ENCODE measurements around the gene IL3RA. TPM values are rescaled to one million over a fixed set of nuclear protein-coding genes. Genes with fewer than 3 reads are reported as not detected.
"Not testable (repeated sequence)": the region's sequence is repeated elsewhere in the genome, so short reads cannot be mapped to it uniquely, and the experiment has no call there.

IL3RA gene
- total RNA-seq, 1 experiment from 2014 or later: 0.49 TPM

- Histone ChIP-seq H3K4me1 (ENCODE audit: insufficient read depth, low read length, poor library complexity, severe bottlenecking) (no peaks in the 10 kb centered on the region), H3K4me3 (ENCODE audit: low read depth, low read length, poor library complexity, severe bottlenecking) (no peak overlapping the region), H3K27me3 (replicated peaks; ENCODE audit: insufficient read depth, low read depth, low read length, poor library complexity) (no peaks in the 10 kb centered on the region), H3K36me3 (ENCODE audit: insufficient read depth, low read length, poor library complexity, severe bottlenecking) (no peaks in the 10 kb centered on the region), H3K27ac (ENCODE audit: low read depth, low read length, poor library complexity, severe bottlenecking) (no peak overlapping the region), H3K9me3 (ENCODE audit: low read depth, low read length, poor library complexity, severe bottlenecking) (peaks cover 11% of the 10 kb centered on the region)
- ChIA-PET POLR2A (ENCODE audit: low non-redundant PET) (no interaction called here), CTCF (no interaction called here)
- intact Hi-C loops (cut with micrococcal nuclease; ENCODE audit: unreplicated experiment): no loop called here
- TF ChIP-seq EZH2 (IDR thresholded peaks at IDR 0.05; ENCODE audit: borderline replicate concordance, low read depth, low read length, poor library complexity, severe bottlenecking): no peak
- TF ChIP-seq CTCF (conservative IDR thresholded peaks at IDR 0.05; ENCODE audit: low read depth, low read length): no peak
- DNase-seq (ENCODE audit: low spot score): no peak
- BruUV-seq (replicated peaks): no TSS peak
Measured at GRCh38 chrX:1307626-1308340, 28.8 kb upstream of the IL3RA start.

- TF ChIP-seq EZH2 (IDR thresholded peaks at IDR 0.05; ENCODE audit: borderline replicate concordance, low read depth, low read length, poor library complexity, severe bottlenecking) (no peak), CTCF (conservative IDR thresholded peaks at IDR 0.05; ENCODE audit: low read depth, low read length) (no peak)
- POLR2A ChIA-PET (ENCODE audit: low non-redundant PET): no interaction called here
- CTCF ChIA-PET: no interaction called here
- Histone ChIP-seq H3K9me3 (ENCODE audit: low read depth, low read length, poor library complexity, severe bottlenecking) (peaks cover 11% of the 10 kb centered on the region), H3K27me3 (replicated peaks; ENCODE audit: insufficient read depth, low read depth, low read length, poor library complexity) (no peaks in the 10 kb centered on the region), H3K27ac (ENCODE audit: low read depth, low read length, poor library complexity, severe bottlenecking) (no peak overlapping the region), H3K4me1 (ENCODE audit: insufficient read depth, low read length, poor library complexity, severe bottlenecking) (no peaks in the 10 kb centered on the region), H3K36me3 (ENCODE audit: insufficient read depth, low read length, poor library complexity, severe bottlenecking) (no peaks in the 10 kb centered on the region), H3K4me3 (ENCODE audit: low read depth, low read length, poor library complexity, severe bottlenecking) (no peak overlapping the region)
- DNase-seq (ENCODE audit: low spot score): no peak
- no TSS peak for BruUV-seq (replicated peaks)
- intact Hi-C loops (cut with micrococcal nuclease; ENCODE audit: unreplicated experiment): no loop called here
Measured at GRCh38 chrX:1308476-1308875, 28.1 kb upstream of the IL3RA start.

- CTCF ChIA-PET; H3K27ac ChIP-seq (ENCODE audit: low read depth, low read length, poor library complexity, severe bottlenecking); H3K4me3 ChIP-seq (ENCODE audit: low read depth, low read length, poor library complexity, severe bottlenecking); intact Hi-C loops (cut with micrococcal nuclease; ENCODE audit: unreplicated experiment); H3K27me3 ChIP-seq (replicated peaks; ENCODE audit: insufficient read depth, low read depth, low read length, poor library complexity); BruUV-seq (replicated peaks); H3K36me3 ChIP-seq (ENCODE audit: insufficient read depth, low read length, poor library complexity, severe bottlenecking); H3K4me1 ChIP-seq (ENCODE audit: insufficient read depth, low read length, poor library complexity, severe bottlenecking); POLR2A ChIA-PET (ENCODE audit: low non-redundant PET); DNase-seq (ENCODE audit: low spot score): not testable (repeated sequence)
- peaks cover 11% of the 10 kb centered on the region for H3K9me3 ChIP-seq (ENCODE audit: low read depth, low read length, poor library complexity, severe bottlenecking)
Measured at GRCh38 chrX:1308917-1309316, 27.7 kb upstream of the IL3RA start.

- intact Hi-C loops (cut with micrococcal nuclease; ENCODE audit: unreplicated experiment): no loop called here
Measured at GRCh38 chrX:1313788-1314187, 22.8 kb upstream of the IL3RA start.

More at GRCh38 chrX:1313788-1314187, 22.8 kb upstream of the IL3RA start:
- H3K4me1 ChIP-seq (ENCODE audit: insufficient read depth, low read length, poor library complexity, severe bottlenecking): no peaks in the 10 kb centered on the region
- ChIA-PET POLR2A (ENCODE audit: low non-redundant PET) (no interaction called here), CTCF (no interaction called here)
- no TSS peak for BruUV-seq (replicated peaks)
- H3K9me3 ChIP-seq (ENCODE audit: low read depth, low read length, poor library complexity, severe bottlenecking): no peaks in the 10 kb centered on the region
- no peak for DNase-seq (ENCODE audit: low spot score)
- H3K27ac ChIP-seq (ENCODE audit: low read depth, low read length, poor library complexity, severe bottlenecking): no peak overlapping the region
- H3K4me3 ChIP-seq (ENCODE audit: low read depth, low read length, poor library complexity, severe bottlenecking): no peak overlapping the region
- H3K36me3 ChIP-seq (ENCODE audit: insufficient read depth, low read length, poor library complexity, severe bottlenecking): no peaks in the 10 kb centered on the region
- TF ChIP-seq CTCF (conservative IDR thresholded peaks at IDR 0.05; ENCODE audit: low read depth, low read length): no peak
- no peak for TF ChIP-seq EZH2 (IDR thresholded peaks at IDR 0.05; ENCODE audit: borderline replicate concordance, low read depth, low read length, poor library complexity, severe bottlenecking)
- no peaks in the 10 kb centered on the region for H3K27me3 ChIP-seq (replicated peaks; ENCODE audit: insufficient read depth, low read depth, low read length, poor library complexity)

All from A673 (cell line).